Mesendoderm (in vitro differentiated cells): ENCODE measurements around the gene NAPSA.

Experiments used
- DNase-seq: peaks from one replicate; pipeline ENCODE4 v3.0.0; 2013
- H2AK5ac ChIP-seq: 2 replicates; pipeline ENCODE4 v1.6.1; 2013; ENCODE audit warnings: low read length, inconsistent platforms
- H2BK120ac ChIP-seq: 2 replicates; pipeline ENCODE4 v1.6.1; 2013; ENCODE audit warnings: low read depth, mild to moderate bottlenecking, low read length, moderate library complexity, mixed read lengths
- H2BK15ac ChIP-seq: replicated peaks from 2 replicates; pipeline ENCODE4 v1.6.1; 2013; ENCODE audit warnings: low read depth, mild to moderate bottlenecking, moderate library complexity
- H2BK5ac ChIP-seq: 2 replicates; pipeline ENCODE4 v1.6.1; 2013; ENCODE audit warnings: low read length, inconsistent platforms
- H3K18ac ChIP-seq: 2 replicates; pipeline ENCODE4 v1.6.1; 2013; ENCODE audit warnings: mild to moderate bottlenecking, low read length, mixed read lengths
- H3K23ac ChIP-seq: one replicate; pipeline ENCODE4 v1.6.1; 2013; ENCODE audit warnings: low read length
- H3K27ac ChIP-seq: 2 replicates; pipeline ENCODE4 v1.5.1; 2013; ENCODE audit warnings: low read depth, mild to moderate bottlenecking, inconsistent platforms, low read length, moderate library complexity
- H3K27me3 ChIP-seq: 2 replicates; pipeline ENCODE4 v1.6.1; 2013; ENCODE audit warnings: low read length, control low read depth, mild to moderate bottlenecking, inconsistent platforms; ENCODE audit not compliant: insufficient read depth, poor library complexity
- H3K36me3 ChIP-seq: 2 replicates; pipeline ENCODE4 v1.6.1; 2013; ENCODE audit warnings: low read length, inconsistent platforms; ENCODE audit not compliant: control insufficient read depth, insufficient read depth
- H3K4ac ChIP-seq: one replicate; pipeline ENCODE4 v1.6.1; 2013; ENCODE audit warnings: low read depth, mild to moderate bottlenecking, low read length, moderate library complexity
- H3K4me1 ChIP-seq: 2 replicates; pipeline ENCODE4 v1.6.1; 2013; ENCODE audit warnings: low read depth, low read length, inconsistent platforms; ENCODE audit not compliant: control insufficient read depth
- H3K4me2 ChIP-seq: 2 replicates; pipeline ENCODE4 v1.6.1; 2013; ENCODE audit warnings: low read length
- H3K4me3 ChIP-seq: 2 replicates; pipeline ENCODE4 v1.5.1; 2013; ENCODE audit warnings: mild to moderate bottlenecking, low read length
- H3K56ac ChIP-seq: one replicate; pipeline ENCODE4 v1.6.1; 2013; ENCODE audit warnings: low read length
- H3K79me1 ChIP-seq: 2 replicates; pipeline ENCODE4 v1.6.1; 2013; ENCODE audit warnings: low read length, inconsistent platforms
- H3K79me2 ChIP-seq: 2 replicates; pipeline ENCODE4 v1.6.1; 2013; ENCODE audit warnings: mild to moderate bottlenecking, low read length; ENCODE audit not compliant: control insufficient read depth, insufficient read depth
- H3K9ac ChIP-seq: 2 replicates; pipeline ENCODE4 v1.6.1; 2013; ENCODE audit warnings: low read length, inconsistent platforms
- H4K5ac ChIP-seq: one replicate; pipeline ENCODE4 v1.6.1; 2013; ENCODE audit warnings: low read length
- H4K8ac ChIP-seq: one replicate; pipeline ENCODE4 v1.6.1; 2013; ENCODE audit warnings: low read depth, mild to moderate bottlenecking, control low read depth, low read length, moderate library complexity
- WGBS: extraction: QIAGEN DNeasy Blood & Tissue Kit; methylation state at CpG from one replicate; pipeline ENCODE4 v1.1.7; 2013; ENCODE audit warnings: low lambda C conversion rate, missing lambda C conversion rate; ENCODE audit not compliant: insufficient coverage; ENCODE audit errors: extremely low coverage; 5-methylcytosine and 5-hydroxymethylcytosine counted together

The NAPSA gene

DNA sequence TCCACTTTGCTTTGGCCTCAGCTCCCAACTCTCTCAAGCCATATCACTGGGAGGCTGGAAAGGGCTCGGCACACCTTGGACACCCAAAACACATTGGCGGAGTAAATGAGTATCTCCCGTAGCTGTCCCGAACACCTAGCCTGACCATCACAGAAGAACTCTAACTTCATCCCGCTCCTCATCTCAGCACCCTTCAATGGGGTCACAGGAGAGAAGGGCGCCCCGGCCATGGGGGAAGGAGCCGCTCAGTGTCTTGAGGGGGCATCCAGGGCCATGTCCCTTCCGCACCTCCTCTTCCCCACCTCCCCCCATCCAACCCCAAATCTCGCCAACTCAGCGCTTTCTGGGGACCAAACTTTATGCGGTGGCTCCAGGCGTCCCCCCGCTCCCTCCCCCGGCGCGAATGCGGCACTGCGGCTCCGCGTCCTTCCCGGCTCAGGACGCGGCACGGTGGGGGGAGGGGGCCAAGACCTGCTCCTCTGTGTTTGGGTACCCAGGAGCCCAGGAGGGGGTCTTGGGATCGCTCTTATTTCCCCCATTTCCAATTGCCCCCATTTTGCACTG is 39.3 kb downstream of the NAPSA start:
- Histone ChIP-seq H3K56ac (peak overlapping the region; percentile 67), H4K8ac (no peak overlapping the region), H3K23ac (no peak overlapping the region), H3K4me3 (peak overlapping the region; percentile 25), H3K4me1 (peaks cover 2% of the 10 kb centered on the region), H3K36me3 (no peaks in the 10 kb centered on the region), H2BK5ac (no peak overlapping the region), H3K18ac (no peak overlapping the region), H2BK15ac (no peak overlapping the region), H3K9ac (peak overlapping the region; percentile 8), H3K27ac (no peak overlapping the region), H2BK120ac (no peak overlapping the region), H3K27me3 (peaks cover 15% of the 10 kb centered on the region), H3K79me1 (no peaks in the 10 kb centered on the region), H3K4me2 (peak overlapping the region; percentile 30), H4K5ac (no peak overlapping the region), H2AK5ac (no peak overlapping the region), H3K79me2 (no peaks in the 10 kb centered on the region), H3K4ac (no peak overlapping the region)
- no peak for DNase-seq
- no CpG with 5 or more reads among the region's 26 CpGs for WGBS

DNA sequence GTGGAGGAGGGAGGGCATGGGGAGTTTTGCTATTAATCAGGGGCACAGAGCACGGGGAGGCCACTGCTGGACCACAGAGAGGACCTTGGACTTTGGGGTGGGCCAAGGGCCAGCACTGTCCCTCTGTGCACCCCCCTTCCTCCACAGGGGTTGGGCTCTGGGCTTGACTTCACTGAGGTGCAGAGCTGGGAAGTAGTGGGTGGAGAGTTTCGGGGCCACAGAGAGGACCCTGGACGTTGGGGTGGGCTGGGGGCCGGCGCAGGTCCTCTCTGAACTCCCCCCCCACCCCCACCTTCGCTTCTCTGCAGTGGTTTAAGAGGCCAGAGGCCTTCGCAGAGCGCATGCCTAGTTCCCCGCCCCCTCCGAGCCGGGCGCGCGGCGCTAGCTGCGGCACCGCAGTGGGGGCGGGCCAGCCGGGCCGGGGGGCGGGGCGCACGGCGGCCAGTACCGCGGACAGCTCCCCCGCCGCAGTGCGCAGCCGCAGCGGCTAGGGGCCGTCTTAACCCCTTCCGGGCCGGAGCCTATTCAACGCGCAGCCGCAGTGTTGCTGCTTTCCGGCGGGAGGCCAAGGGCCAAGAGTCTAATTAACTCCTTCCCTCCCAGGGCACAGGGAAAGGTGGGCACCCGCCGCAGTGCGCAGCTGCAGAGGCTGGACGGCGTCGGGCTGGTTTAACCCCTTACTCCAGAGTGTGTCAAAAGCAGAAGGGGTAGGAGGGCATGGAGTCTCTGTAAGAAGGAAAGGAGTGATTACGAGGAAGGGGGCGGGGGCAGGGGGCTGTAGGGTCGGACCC is 39.9 kb downstream of the NAPSA start:
- peak overlapping the region; percentile 67 for H3K56ac ChIP-seq
- WGBS: no CpG with 5 or more reads among the region's 48 CpGs
- no peak overlapping the region for H4K5ac ChIP-seq
- H3K4me2 ChIP-seq: peak overlapping the region; percentile 36
- H4K8ac ChIP-seq: no peak overlapping the region
- H3K36me3 ChIP-seq: no peaks in the 10 kb centered on the region
- no peaks in the 10 kb centered on the region for H3K79me2 ChIP-seq
- no peak overlapping the region for H3K18ac ChIP-seq
- H3K4me3 ChIP-seq: peak overlapping the region; percentile 25
- H2BK120ac ChIP-seq: no peak overlapping the region
- DNase-seq: peak; percentile 96
- H2BK15ac ChIP-seq: no peak overlapping the region
- no peak overlapping the region for H2BK5ac ChIP-seq
- H3K4ac ChIP-seq: no peak overlapping the region
- no peak overlapping the region for H3K23ac ChIP-seq
- peak overlapping the region; percentile 63 for H3K9ac ChIP-seq
- H3K79me1 ChIP-seq: no peaks in the 10 kb centered on the region
- H3K27me3 ChIP-seq: peaks cover 15% of the 10 kb centered on the region
- H3K27ac ChIP-seq: no peak overlapping the region
- peaks cover 2% of the 10 kb centered on the region for H3K4me1 ChIP-seq
- H2AK5ac ChIP-seq: no peak overlapping the region

- no peak overlapping the region for H3K4ac ChIP-seq
- no peak overlapping the region for H4K5ac ChIP-seq
- no peaks in the 10 kb centered on the region for H3K79me1 ChIP-seq
- no peak overlapping the region for H2BK5ac ChIP-seq
- H3K56ac ChIP-seq: no peak overlapping the region
- H2AK5ac ChIP-seq: no peak overlapping the region
- no peaks in the 10 kb centered on the region for H3K36me3 ChIP-seq
- no peaks in the 10 kb centered on the region for H3K79me2 ChIP-seq
- peaks cover 15% of the 10 kb centered on the region for H3K27me3 ChIP-seq
- H2BK15ac ChIP-seq: no peak overlapping the region
- no peak overlapping the region for H4K8ac ChIP-seq
- H2BK120ac ChIP-seq: no peak overlapping the region
- H3K27ac ChIP-seq: no peak overlapping the region
- WGBS: no CpG with 5 or more reads among the region's 11 CpGs
- no peak overlapping the region for H3K23ac ChIP-seq
- no peak overlapping the region for H3K18ac ChIP-seq
- no peak overlapping the region for H3K9ac ChIP-seq
- H3K4me2 ChIP-seq: no peak overlapping the region
- no peak overlapping the region for H3K4me3 ChIP-seq
- H3K4me1 ChIP-seq: peaks cover 2% of the 10 kb centered on the region
- DNase-seq: no peak
Observed at GRCh38 chr19:50324331-50324730, 41.1 kb downstream of the NAPSA start.

GRCh38 chr19:50323782-50324133 is 41.7 kb downstream of the NAPSA start:
- WGBS: no CpG with 5 or more reads among the region's 12 CpGs
- no peaks in the 10 kb centered on the region for H3K79me1 ChIP-seq
- H3K27me3 ChIP-seq: peaks cover 15% of the 10 kb centered on the region
- no peak overlapping the region for H3K27ac ChIP-seq
- H2AK5ac ChIP-seq: no peak overlapping the region
- no peak overlapping the region for H4K5ac ChIP-seq
- no peak overlapping the region for H2BK5ac ChIP-seq
- no peak overlapping the region for H3K4ac ChIP-seq
- H3K4me2 ChIP-seq: no peak overlapping the region
- no peak overlapping the region for H3K56ac ChIP-seq
- no peak overlapping the region for H2BK120ac ChIP-seq
- H2BK15ac ChIP-seq: no peak overlapping the region
- H3K4me3 ChIP-seq: no peak overlapping the region
- H3K4me1 ChIP-seq: peaks cover 2% of the 10 kb centered on the region
- no peak for DNase-seq
- H3K18ac ChIP-seq: no peak overlapping the region
- no peak overlapping the region for H3K9ac ChIP-seq
- H3K23ac ChIP-seq: no peak overlapping the region
- H4K8ac ChIP-seq: no peak overlapping the region
- H3K79me2 ChIP-seq: no peaks in the 10 kb centered on the region
- no peaks in the 10 kb centered on the region for H3K36me3 ChIP-seq

GRCh38 chr19:50322931-50323781 is 42.3 kb downstream of the NAPSA start:
- no peak overlapping the region for H2AK5ac ChIP-seq
- H3K4me3 ChIP-seq: no peak overlapping the region
- H3K79me2 ChIP-seq: no peaks in the 10 kb centered on the region
- H3K56ac ChIP-seq: no peak overlapping the region
- H3K4me1 ChIP-seq: peaks cover 2% of the 10 kb centered on the region
- H2BK15ac ChIP-seq: no peak overlapping the region
- no peak for DNase-seq
- H2BK120ac ChIP-seq: no peak overlapping the region
- H3K18ac ChIP-seq: no peak overlapping the region
- H3K4me2 ChIP-seq: no peak overlapping the region
- H3K23ac ChIP-seq: no peak overlapping the region
- H2BK5ac ChIP-seq: no peak overlapping the region
- no peak overlapping the region for H3K27ac ChIP-seq
- H3K36me3 ChIP-seq: no peaks in the 10 kb centered on the region
- H3K4ac ChIP-seq: no peak overlapping the region
- no peaks in the 10 kb centered on the region for H3K79me1 ChIP-seq
- peaks cover 13% of the 10 kb centered on the region for H3K27me3 ChIP-seq
- no peak overlapping the region for H4K8ac ChIP-seq
- no peak overlapping the region for H4K5ac ChIP-seq
- no peak overlapping the region for H3K9ac ChIP-seq
- WGBS: no CpG with 5 or more reads among the region's 55 CpGs
